NCI-H2081 treated with DMSO at 0.1 percent for 48 hours (cell line): ENCODE results near the gene PNMA8A.

Source experiments
- DNase-seq: peaks from one replicate; lab custom pipeline; 2025; lab: John Stamatoyannopoulos, UW

The PNMA8A gene

DNA sequence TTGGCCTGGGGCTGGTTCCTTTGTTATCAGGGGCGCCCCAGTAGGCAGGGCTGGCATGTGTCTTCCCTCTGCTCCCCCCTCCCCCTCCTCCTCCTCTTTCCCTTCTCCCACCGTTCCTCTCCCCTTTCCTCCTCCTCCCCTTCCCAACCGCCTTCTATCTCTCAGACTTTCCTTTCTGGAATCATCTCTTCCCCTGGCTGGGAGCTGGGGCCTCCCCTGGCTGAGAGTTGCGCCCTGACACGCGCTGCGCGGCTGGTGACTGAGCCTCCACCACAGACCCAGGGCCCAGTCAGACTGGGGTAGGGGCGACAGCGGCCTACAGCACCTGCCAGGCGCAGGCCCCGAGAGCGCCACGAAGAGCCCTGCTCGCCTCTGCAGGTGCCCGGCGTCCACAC is 21.5 kb upstream of the PNMA8A start:
- no peak for DNase-seq

DNA sequence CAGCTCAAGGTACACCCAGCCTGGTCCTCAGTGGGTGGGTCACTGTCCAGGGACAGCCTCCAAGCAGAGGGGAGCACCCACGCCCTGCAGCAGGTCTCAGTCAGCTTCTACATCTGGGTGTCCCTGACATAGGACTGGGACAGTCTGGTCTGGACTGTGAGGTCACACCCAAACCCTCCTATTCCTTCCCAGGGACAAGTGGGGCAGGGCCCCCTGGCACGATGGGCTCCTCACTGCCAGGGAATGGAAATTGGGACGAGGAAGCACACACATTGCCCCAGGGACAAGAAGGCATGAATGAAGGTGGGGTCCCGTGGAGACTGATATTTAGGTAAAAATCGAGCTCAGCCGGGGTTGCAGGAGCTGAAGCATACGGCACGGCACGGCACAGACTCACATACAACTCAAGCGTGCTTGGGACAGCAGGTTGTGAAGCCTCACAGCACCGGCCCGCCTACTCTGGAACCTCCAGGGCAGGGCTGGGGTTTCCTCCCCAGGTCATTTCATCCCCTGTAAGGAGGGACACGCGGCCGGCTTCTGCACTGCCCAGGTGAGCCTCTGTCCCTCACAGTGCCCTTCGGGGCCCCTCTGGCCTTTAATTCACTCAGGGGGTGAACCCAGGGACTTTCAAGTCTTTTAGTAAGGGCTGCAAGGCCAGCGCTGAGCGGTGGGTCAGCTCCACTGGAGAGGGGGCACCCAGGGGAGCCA is 20.8 kb upstream of the PNMA8A start:
- no peak for DNase-seq

DNA sequence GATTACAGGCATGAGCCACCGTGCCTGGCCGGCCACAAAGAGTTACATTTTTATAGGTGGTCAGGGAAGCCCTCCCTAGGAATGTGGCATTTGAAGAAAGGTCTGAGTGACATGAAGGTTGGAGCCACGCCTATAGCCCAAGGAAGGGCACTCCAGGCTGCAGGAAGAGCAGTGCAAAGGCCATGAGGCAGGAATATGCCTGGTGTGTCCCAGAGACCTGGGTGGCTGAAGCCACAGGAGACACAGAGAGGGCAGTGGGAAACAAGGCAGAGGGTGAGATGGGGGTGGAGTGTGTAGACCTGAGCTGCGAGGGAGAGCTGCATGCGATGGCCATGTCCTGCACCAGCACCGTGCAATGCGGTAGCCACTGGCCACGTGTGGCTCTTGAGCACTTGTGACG is 19.4 kb upstream of the PNMA8A start:
- DNase-seq: no peak

DNA sequence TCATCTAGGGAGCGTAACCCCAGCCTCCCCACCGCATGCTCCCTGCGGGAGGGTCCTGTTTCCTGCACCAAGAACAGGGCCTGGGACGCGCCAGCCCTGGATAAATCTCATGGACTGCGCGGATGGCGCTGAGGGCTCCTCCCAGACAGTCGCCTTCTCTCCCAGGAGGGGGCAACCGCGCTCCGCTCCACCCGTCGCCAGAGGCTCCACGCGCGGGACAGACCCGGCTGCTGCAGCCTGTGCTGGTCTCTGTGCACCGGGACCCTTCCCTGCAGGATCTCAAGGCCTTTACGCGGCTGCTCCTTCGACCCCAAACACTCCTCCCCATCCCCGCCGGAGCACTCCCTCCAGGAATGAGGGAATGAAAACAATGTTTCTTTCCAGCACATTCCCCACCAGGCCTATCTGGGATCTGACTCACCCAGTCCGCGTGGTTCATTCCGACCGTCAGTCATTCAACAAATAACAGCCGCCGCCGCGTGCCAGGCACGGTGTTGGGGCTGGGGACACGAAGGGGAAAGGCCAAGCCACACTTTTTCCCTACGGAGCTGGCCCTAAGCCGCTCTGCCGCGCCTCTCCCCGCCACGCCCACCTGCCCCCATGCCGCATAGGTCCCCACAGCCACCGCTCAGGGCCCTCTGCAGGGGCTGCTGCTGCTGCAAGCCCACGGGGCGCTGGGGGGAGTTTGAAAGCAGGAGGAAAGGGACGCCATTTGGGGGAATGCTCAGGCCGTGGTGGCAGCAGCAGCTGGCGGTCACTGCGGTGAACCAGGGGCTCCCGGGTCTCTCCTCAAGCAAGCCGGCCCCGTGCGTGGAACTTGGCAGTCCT is 18.3 kb upstream of the PNMA8A start:
- DNase-seq: no peak

DNA sequence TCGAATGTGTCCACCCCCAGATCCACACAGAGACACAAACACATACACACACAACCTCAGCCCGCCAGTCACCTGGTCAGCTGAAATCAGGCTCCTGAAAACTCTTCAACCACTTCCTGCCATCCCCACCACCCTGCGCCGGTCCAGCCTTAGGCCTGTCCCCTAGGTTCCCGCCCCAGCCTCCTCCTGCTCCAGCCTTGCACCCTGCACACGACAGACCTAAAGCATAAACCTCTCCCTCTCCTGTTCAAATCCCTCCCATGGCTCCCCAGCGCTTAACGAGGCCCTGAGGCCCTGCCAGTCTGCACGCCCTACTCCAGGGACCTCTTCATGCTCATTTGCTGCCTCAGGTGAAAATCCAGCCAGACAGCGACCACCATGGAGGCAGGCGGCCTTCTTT is 17.2 kb upstream of the PNMA8A start:
- no peak for DNase-seq

DNA sequence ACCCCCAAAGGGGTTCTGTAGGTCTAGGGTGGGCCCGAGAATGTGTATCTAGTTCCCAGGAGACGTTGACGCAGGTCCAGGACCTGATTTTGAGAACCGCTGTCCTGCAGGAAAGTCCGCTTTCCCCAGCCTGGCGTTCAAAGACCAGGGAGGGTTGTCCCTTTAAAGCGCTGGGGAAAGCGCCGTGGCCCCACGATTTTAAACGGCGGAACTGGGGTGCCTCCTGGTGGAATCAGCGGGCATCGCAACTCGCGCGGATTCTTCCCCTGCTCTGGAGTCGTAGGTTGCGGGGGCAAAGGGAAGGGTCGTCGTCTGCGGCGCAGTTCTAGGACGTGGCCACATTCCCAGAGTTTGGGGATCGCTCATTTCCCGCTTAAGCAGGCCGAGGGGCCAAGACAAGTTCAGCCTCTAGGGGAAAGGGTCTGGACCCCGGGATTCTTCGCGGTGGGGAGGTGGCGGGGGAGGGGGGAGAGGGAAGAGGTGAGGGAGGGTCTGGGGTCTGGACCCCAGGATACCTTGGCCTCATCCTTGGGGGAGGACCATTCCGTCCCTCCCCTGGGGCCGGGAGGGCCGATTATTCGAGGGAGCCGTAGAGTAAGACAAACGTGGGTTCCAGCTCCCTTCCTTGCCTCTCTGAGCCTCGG is 16.6 kb upstream of the PNMA8A start:
- no peak for DNase-seq

DNA sequence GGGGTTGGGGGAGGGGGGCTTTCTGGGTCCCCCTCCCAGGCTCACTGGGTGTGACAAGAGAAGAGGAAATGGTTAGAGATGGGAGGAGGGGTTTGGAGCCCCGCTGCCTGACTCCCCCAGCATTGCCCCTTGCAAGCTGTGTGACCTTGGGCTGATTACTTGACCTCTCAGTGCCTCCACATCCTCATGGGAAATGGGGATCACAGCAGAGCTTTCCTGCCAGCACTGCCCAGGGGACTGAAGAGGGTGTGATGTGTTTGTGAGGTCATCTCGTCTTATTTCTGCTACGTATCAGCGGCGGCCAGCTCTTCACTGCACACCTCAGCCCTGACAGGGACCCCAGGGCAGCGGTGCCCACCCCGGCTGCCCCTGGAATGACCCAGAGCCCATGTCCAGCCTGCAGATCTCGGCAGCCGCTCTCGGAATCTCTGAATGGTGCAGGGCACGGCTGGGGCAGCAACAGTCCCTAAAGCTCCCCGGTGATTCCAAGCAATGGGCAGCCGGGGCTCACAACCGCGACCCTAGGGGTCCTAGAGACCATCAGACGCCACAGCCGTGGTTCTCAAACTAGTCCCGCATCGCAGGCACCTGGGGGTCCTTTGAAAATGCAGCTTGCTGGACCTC is 15.9 kb upstream of the PNMA8A start:
- DNase-seq: no peak

DNA sequence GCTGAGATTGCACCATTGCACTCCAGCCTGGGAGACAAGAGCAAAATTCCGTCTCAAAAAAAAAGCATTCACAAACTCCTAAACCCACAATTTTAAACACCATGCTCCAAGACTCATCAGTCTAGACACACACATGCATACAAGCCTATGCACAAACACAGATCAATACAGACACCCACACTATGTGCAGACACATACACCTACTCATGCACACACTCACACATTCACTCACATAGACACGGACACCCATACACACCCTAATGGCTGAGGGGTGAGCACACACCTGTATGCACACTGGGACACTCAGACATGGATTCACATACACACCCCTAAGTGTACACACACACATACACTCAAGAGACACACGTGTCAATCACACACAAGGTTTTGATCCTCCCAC is 15.0 kb upstream of the PNMA8A start:
- DNase-seq: no peak

DNA sequence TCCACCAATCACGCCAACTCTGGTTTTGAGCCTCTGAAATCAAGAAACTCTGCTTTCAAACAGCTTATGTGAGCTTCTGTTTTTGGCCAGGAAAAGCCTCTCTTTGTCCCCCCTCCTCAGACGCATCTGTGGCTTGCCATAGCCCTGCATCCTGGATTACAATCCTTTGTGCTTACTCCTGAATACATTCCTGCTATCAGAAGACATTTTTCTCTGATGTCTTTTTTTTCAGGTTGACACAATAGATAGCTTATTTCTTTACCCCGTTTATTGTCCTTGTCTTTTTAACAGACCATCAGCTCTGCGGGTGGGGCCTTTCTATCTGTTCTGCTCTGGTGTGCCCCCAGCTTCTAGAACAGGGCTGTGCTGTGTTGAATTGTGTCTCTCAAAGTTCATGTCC is 13.3 kb upstream of the PNMA8A start:
- no peak for DNase-seq

DNA sequence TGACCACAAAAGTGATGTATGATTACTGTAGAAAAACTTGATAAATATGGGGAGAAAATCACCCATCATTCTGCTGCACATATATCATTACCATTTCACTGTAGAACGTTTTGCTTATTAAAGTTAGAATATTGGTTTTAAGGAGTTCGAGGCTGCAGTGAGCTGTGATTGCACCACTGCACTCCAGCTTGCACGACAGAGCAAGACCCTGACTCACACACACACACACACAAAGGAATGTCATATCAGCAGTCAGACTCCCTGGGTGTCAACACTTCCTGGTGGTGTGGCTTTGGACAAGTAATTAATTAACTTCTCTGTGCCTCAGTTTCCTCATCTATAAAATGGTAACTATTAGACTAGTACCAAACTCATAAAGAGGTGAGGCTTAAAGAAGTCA is 11.3 kb upstream of the PNMA8A start:
- DNase-seq: no peak

DNA sequence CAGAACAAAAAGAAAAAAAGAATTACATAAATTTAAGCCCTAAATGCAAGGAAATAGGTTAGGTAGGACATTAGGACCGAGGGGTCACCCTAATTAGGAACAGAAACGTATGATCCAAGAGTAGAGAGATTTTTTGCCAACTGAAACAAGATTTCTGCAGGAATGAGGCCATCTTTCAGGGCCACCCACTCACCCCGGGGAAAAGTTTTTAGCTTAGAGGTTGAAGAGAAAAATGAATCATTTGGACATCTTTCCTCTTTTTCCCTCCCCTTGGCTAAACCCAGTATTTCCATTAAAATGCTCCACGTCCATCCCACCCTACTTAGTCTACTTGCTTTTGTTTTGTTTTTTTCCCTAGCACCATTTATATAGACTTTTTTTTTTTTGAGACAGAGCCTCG is 10.6 kb upstream of the PNMA8A start:
- DNase-seq: no peak

DNA sequence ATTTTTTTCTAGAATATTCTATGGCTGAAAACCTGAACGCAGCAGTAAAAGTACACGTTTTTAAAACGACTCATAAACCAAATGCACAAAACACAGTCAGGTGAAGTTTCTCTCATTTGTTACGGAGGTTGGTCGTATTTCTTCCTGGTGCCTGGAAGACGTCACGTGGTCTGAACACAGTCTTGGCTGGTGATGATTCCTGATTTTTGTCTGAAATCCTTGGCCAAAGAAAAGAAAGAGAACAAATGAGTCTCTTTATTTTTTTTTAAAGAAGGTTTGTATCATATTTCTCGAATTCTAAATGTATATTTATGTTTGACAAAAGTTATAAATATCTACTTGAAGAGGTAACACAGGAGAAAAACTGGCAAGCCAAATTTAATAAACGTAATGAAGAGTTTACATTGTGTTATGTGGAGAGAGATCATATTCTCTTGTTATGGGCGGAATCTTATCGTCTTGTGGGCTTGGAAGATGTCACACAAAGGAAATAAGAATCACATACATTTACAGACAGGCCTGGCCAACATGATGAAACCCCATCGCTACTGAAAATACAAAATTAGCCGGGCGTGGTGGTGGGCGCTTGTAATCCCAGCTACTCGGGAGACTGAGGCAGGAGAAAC is 10.0 kb upstream of the PNMA8A start:
- no peak for DNase-seq

DNA sequence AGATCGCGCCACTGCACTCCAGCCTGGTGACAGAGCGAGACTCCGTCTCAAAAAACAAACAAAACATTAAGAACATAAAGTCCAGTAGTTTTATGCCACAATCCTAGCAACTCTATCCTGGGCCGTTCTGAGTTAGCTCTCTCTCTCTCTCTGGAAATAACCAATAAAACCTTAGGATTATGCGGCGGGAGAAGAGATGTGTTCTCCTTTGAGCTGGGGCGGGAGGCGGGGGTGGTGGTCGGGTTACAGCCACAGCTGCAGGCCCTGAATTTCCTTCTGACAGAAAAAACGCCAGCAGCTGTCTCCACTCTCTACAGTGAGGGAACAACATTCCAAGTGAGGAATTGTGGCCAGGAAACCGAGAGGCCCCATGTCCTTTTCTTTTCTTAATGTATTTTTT is 9.1 kb upstream of the PNMA8A start:
- no peak for DNase-seq

DNA sequence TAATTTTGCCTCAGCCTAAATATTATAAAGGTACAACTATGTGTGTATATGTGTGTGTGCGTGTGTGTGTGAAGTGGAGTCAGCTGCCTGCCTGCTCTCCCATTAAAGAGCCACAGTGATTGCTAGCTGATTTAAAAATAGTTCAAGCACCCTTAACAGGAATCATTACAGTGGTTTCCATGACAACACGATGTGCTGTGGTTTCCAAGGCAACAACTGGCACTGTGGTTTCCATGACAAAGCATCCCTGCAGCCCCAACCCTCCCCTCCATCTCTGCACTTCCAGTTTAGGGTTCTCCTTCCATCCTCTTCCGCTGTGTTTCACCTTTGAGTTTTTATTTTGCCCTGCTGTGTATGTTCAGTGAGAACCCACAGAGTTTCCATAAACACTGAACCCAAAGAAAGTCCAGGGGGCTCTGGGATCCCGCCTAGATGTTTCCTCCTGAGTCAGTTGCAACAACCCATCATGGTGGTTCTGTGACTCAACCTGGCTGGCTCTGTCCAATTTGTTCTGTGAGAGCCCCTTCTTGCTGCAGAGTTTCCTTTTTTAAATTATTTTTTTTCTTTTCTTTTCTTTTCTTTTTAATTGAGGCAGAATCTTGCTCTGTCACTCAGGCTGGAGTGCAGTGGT is 7.1 kb upstream of the PNMA8A start:
- DNase-seq: no peak

DNA sequence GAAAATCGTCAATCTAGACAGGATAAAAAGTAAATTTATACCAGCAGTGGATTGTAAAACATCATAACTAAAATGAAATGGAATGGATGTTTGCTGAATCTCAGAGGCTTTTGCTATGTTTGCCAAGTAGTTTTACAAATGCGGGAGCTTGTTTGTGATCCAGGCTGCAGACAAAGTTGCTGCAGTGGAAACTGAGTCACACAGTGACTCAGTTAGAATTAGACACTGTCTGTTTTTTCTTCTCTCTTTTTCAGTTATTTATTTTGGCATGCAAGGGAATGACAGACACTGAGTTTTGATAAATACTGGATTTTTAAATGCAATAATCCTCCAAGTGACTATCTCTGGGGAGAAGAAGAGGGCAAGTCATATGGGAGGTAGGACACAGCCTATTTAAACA is 4.6 kb upstream of the PNMA8A start:
- DNase-seq: no peak

DNA sequence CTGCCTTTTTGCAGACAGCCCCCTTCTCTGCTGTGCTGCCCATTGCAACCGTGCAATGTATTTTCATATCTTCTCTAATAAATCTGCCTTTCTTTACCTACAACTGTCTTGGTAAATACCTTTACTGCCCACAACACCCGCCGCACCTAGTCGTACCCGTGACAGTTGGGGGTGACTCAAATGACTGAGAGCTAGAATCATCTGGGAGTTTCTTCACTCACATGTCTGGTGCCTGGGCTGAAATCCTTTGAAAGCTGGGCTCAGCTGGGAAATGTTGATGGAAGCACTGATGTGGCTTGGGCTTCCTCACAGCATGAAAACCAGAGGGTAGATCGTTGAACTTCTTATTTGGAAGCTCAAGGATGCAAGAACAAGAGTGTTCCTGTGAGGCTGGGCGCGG is 2.8 kb upstream of the PNMA8A start:
- DNase-seq: no peak

DNA sequence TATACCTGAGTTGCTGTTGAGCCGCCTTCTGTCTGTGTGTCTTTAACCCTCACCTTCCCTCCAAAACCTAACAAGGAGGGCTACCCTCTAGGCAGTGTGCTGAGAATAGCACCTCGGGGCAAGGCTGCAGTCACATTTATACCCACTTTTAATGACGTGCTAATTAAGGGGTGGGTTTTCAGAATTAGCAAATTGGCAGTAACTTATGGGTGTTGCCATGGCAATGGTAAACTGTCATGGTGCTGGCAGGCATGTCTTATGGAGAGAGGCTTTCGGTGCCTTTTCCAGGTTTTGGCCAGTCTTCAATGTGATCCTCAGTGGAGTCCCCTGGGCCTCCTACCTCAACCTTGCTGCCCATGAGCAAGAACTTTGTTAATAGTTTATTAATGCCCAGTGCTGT is 1.2 kb upstream of the PNMA8A start:
- DNase-seq: no peak

DNA sequence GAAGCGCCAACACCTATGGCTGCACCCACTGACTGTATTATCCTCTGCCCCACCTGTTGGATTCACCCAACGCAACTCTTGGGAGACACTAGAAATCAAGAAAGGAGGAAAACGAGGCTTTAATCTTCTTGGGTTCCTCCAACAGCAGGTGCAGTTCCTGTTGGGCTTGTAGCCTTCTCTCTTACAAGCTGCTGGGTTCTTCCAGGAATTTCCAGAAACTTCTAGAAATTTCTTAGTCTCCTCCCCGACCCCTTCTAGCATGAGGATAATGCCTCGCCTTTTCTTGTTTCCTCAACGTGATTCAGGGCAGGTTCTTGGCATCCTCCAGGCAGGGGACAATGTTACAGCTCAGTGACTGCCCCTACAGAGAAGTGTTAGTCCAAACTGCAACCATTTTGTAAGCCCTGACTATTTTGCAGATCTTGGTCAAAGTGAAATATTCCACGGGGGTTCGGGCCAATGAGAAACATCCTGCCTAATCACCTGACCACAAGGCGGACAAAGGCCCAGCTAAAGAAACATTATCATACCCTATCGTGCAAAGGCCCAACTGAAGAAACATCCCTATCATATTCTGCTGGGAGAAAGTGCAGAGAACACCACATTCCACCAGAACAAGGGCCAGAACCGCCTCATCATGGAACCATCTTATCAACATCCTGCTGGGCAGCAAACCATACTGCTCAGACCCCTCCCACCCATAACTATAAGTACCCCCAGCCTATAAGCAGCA is 614 bp upstream of the PNMA8A start:
- no peak for DNase-seq

DNA sequence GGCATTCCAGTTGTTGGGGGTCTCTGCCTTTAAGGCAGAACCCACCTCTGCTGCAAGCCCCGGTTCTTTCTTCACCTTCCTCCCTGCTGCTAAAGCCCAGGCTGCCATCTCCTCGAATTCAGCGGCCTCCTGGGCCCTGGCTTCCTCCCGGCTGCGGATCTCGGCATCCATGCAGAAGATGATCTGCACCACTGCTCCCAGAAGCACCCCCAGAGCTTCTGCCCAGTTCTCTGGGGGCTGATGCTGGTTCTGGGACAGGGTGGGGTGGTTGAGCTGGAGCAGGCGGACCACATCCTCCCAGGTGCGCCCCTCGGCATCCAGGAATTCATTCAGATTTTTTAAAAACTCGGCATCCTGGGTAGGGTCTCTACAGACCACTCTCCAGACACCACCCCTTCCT is 987 bp downstream of the PNMA8A start:
- no peak for DNase-seq

DNA sequence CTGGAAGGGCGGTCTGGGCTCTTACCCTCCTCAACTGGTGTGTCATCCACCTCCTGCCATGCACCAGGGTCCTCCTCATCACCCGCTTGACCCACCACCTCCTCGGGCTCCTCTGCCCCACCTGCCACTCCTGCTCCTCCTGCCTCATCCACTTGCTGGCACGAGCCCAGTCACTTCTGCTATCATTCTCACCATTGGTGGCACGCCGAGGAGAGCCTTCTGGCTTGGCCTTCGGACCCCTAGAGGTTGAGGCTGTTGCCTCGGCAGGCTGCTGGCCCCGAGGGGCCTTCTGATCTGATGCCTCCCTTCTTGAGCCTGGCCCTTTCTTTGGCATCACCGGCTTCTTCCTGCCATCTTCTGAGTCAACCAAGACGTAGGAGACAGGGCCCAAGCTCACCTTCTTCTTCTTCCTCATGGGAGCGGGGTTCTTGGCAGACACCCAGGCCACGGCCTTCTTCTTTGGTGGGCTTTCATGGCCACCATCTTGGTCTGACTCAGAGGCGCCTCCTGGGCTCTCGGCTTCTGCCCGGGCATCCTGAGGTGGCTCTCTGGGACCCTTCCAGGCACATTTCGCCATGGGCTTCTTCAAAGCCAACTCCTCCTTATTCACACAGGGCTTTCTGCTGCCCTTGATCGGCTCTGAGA is 1.7 kb downstream of the PNMA8A start:
- no peak for DNase-seq
